Measurements from ENCODE around the gene COL1A2.
A peak's percentile ranks its signal among the peaks of the same experiment; 100 is the strongest.

The COL1A2 gene

GRCh38 chr7:94368371-94368791, 26.3 kb upstream of the COL1A2 start:
- TF ChIP-seq, protein P1, sequence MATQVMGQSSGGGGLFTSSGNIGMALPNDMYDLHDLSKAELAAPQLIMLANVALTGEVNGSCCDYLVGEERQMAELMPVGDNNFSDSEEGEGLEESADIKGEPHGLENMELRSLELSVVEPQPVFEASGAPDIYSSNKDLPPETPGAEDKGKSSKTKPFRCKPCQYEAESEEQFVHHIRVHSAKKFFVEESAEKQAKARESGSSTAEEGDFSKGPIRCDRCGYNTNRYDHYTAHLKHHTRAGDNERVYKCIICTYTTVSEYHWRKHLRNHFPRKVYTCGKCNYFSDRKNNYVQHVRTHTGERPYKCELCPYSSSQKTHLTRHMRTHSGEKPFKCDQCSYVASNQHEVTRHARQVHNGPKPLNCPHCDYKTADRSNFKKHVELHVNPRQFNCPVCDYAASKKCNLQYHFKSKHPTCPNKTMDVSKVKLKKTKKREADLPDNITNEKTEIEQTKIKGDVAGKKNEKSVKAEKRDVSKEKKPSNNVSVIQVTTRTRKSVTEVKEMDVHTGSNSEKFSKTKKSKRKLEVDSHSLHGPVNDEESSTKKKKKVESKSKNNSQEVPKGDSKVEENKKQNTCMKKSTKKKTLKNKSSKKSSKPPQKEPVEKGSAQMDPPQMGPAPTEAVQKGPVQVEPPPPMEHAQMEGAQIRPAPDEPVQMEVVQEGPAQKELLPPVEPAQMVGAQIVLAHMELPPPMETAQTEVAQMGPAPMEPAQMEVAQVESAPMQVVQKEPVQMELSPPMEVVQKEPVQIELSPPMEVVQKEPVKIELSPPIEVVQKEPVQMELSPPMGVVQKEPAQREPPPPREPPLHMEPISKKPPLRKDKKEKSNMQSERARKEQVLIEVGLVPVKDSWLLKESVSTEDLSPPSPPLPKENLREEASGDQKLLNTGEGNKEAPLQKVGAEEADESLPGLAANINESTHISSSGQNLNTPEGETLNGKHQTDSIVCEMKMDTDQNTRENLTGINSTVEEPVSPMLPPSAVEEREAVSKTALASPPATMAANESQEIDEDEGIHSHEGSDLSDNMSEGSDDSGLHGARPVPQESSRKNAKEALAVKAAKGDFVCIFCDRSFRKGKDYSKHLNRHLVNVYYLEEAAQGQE (IDR thresholded peaks at IDR 0.05; ENCODE audit: low read depth), result no peak
- TF ChIP-seq ZBTB7A (IDR thresholded peaks at IDR 0.05; ENCODE audit: low read depth) (no peak), CEBPB (IDR thresholded peaks at IDR 0.05) (no peak), EP300 (IDR thresholded peaks at IDR 0.05; ENCODE audit: borderline replicate concordance) (peak; percentile 74; the same call in 1 of the 2 replicates), FOXM1 (IDR thresholded peaks at IDR 0.05; ENCODE audit: borderline replicate concordance, low read depth) (peak; percentile 71), CREB1 (IDR thresholded peaks at IDR 0.05; ENCODE audit: low read depth) (no peak), MAX (IDR thresholded peaks at IDR 0.05) (peak; percentile 40; the same call in 1 of the 2 replicates), RAD21 (IDR thresholded peaks at IDR 0.05; ENCODE audit: low read depth) (no peak), YY1 (IDR thresholded peaks at IDR 0.05; ENCODE audit: low read depth) (no peak), TEAD4 (IDR thresholded peaks at IDR 0.05) (peak; percentile 30; the same call in 1 of the 2 replicates), TAF1 (IDR thresholded peaks at IDR 0.05; ENCODE audit: low read depth) (no peak), NFIC (IDR thresholded peaks at IDR 0.05) (peak; percentile 86), EGR1 (IDR thresholded peaks at IDR 0.05) (no peak), TCF12 (IDR thresholded peaks at IDR 0.05; ENCODE audit: low read depth) (peak; percentile 75; the same call in 1 of the 2 replicates)
- TF ChIP-seq, protein P2, sequence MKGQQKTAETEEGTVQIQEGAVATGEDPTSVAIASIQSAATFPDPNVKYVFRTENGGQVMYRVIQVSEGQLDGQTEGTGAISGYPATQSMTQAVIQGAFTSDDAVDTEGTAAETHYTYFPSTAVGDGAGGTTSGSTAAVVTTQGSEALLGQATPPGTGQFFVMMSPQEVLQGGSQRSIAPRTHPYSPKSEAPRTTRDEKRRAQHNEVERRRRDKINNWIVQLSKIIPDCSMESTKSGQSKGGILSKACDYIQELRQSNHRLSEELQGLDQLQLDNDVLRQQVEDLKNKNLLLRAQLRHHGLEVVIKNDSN (IDR thresholded peaks at IDR 0.05), result no peak

GRCh38 chr7:94374231-94374630, 20.5 kb upstream of the COL1A2 start:
- TF ChIP-seq FOXM1 (IDR thresholded peaks at IDR 0.05; ENCODE audit: borderline replicate concordance, low read depth) (0 out of 2 replicates have a peak, but pooled peaks have one; percentile 13), EGR1 (IDR thresholded peaks at IDR 0.05) (no peak), ZBTB7A (IDR thresholded peaks at IDR 0.05; ENCODE audit: low read depth) (no peak), TAF1 (IDR thresholded peaks at IDR 0.05; ENCODE audit: low read depth) (peak; percentile 31; the same call in 1 of the 2 replicates), NFIC (IDR thresholded peaks at IDR 0.05) (peak; percentile 63), TEAD4 (IDR thresholded peaks at IDR 0.05) (peak; percentile 79), EP300 (IDR thresholded peaks at IDR 0.05; ENCODE audit: borderline replicate concordance) (peak; percentile 60; the same call in 1 of the 2 replicates), TCF12 (IDR thresholded peaks at IDR 0.05; ENCODE audit: low read depth) (peak; percentile 63; the same call in 1 of the 2 replicates)
- TF ChIP-seq, protein P1 (IDR thresholded peaks at IDR 0.05; ENCODE audit: low read depth), result no peak

GRCh38 chr7:94374721-94375566, 19.8 kb upstream of the COL1A2 start:
- TF ChIP-seq FOXM1 (IDR thresholded peaks at IDR 0.05; ENCODE audit: borderline replicate concordance, low read depth) (0 out of 2 replicates have a peak, but pooled peaks have one; percentile 34), ZBTB7A (IDR thresholded peaks at IDR 0.05; ENCODE audit: low read depth) (no peak), MAX (IDR thresholded peaks at IDR 0.05) (no peak), RAD21 (IDR thresholded peaks at IDR 0.05; ENCODE audit: low read depth) (no peak), TCF12 (IDR thresholded peaks at IDR 0.05; ENCODE audit: low read depth) (no peak)

DNA sequence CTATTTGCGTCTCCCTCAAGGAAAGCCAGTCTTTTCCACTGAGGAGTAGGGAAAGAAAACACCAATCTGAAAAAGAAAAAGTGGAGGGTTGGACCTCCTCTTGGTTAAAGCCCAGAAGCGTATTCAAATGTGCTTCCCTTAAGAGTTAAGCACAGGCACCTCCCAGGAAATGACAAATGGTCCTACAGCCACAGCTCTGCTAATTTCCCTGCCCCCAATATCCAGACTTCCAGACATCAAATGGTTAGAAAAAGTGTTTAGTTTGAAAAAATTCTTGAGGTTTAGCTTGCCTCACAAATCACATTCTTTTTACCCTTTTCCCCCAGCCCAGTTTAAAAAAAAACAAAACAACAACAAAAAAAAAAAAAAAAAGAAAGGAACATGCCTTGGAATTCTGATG, 19.0 kb upstream of the COL1A2 start:
- TF ChIP-seq YY1 (IDR thresholded peaks at IDR 0.05; ENCODE audit: low read depth), result no peak
- no peak for TF ChIP-seq MAX (IDR thresholded peaks at IDR 0.05)
- TF ChIP-seq, protein P2 (IDR thresholded peaks at IDR 0.05), result no peak
- no peak for TF ChIP-seq EP300 (IDR thresholded peaks at IDR 0.05; ENCODE audit: borderline replicate concordance)
- TF ChIP-seq CREB1 (IDR thresholded peaks at IDR 0.05; ENCODE audit: low read depth), result no peak
- TF ChIP-seq CEBPB (IDR thresholded peaks at IDR 0.05), result no peak
- TF ChIP-seq NFIC (IDR thresholded peaks at IDR 0.05), result no peak
- no peak for TF ChIP-seq RAD21 (IDR thresholded peaks at IDR 0.05; ENCODE audit: low read depth)
- no peak for TF ChIP-seq FOXM1 (IDR thresholded peaks at IDR 0.05; ENCODE audit: borderline replicate concordance, low read depth)
- TF ChIP-seq ZBTB7A (IDR thresholded peaks at IDR 0.05; ENCODE audit: low read depth), result no peak
- TF ChIP-seq TAF1 (IDR thresholded peaks at IDR 0.05; ENCODE audit: low read depth), result no peak
- TF ChIP-seq, protein P1 (IDR thresholded peaks at IDR 0.05; ENCODE audit: low read depth), result no peak
